H9 (cell line): Measurements from ENCODE around the gene ZRANB1. TPM values are rescaled to one million over a fixed set of nuclear protein-coding genes. Genes with fewer than 3 reads are reported as not detected.

Experiments
- DNase-seq: peaks from one replicate; pipeline ENCODE4 v3.0.0-alpha.2; 2017
- H2AFZ ChIP-seq: one replicate; pipeline ENCODE4 v1.6.1; 2013; ENCODE audit warnings: mild to moderate bottlenecking, low read length, control low read depth, moderate library complexity
- H2AK5ac ChIP-seq: 2 replicates; pipeline ENCODE4 v1.6.1; 2013; ENCODE audit warnings: low read length, control low read depth, mixed read lengths; ENCODE audit not compliant: insufficient read length
- H2BK120ac ChIP-seq: one replicate; pipeline ENCODE4 v1.6.1; 2013; ENCODE audit warnings: low read depth, mild to moderate bottlenecking, low read length, control low read depth, inconsistent platforms; ENCODE audit not compliant: poor library complexity, severe bottlenecking
- H2BK12ac ChIP-seq: 2 replicates; pipeline ENCODE4 v1.6.1; 2013; ENCODE audit warnings: low read length, control low read depth, mixed read lengths, low read depth; ENCODE audit not compliant: insufficient read length
- H2BK15ac ChIP-seq: 2 replicates; pipeline ENCODE4 v1.6.1; 2013; ENCODE audit warnings: low read depth, low read length, control low read depth
- H2BK20ac ChIP-seq: one replicate; pipeline ENCODE4 v1.6.1; 2013; ENCODE audit warnings: low read depth, mild to moderate bottlenecking, low read length, control low read depth, inconsistent platforms; ENCODE audit not compliant: poor library complexity, severe bottlenecking
- H2BK5ac ChIP-seq: 2 replicates; pipeline ENCODE4 v1.6.1; 2013; ENCODE audit warnings: low read length, control low read depth, mixed read lengths; ENCODE audit not compliant: insufficient read length
- H3K14ac ChIP-seq: 2 replicates; pipeline ENCODE4 v1.6.1; 2013; ENCODE audit warnings: low read length, control low read depth; ENCODE audit not compliant: insufficient read depth
- H3K18ac ChIP-seq: 2 replicates; pipeline ENCODE4 v1.6.1; 2013; ENCODE audit warnings: low read depth, mild to moderate bottlenecking, mixed read lengths, low read length, control low read depth; ENCODE audit not compliant: insufficient read length
- H3K23ac ChIP-seq: 2 replicates; pipeline ENCODE4 v1.6.1; 2013; ENCODE audit warnings: low read length, control low read depth, mixed read lengths, low read depth; ENCODE audit not compliant: insufficient read length
- H3K23me2 ChIP-seq: 2 replicates; pipeline ENCODE4 v1.6.1; 2013; ENCODE audit warnings: low read depth, mild to moderate bottlenecking, mixed read lengths, low read length, control low read depth; ENCODE audit not compliant: insufficient read length, poor library complexity, severe bottlenecking
- H3K27ac ChIP-seq: 2 replicates; pipeline ENCODE4 v1.5.1; 2013; ENCODE audit warnings: low read length, control low read depth, mixed read lengths, low read depth; ENCODE audit not compliant: insufficient read length
- H3K27me3 ChIP-seq: 2 replicates; pipeline ENCODE4 v1.6.1; 2013; ENCODE audit warnings: low read length, control low read depth, inconsistent platforms; ENCODE audit not compliant: insufficient read depth
- H3K4ac ChIP-seq: 2 replicates; pipeline ENCODE4 v1.6.1; 2013; ENCODE audit warnings: low read depth, mild to moderate bottlenecking, control low read depth, inconsistent platforms, low read length, moderate library complexity
- H3K4me1 ChIP-seq: 2 replicates; pipeline ENCODE4 v1.6.1; 2013; ENCODE audit warnings: low read length, control low read depth, inconsistent platforms; ENCODE audit not compliant: insufficient read depth
- H3K4me2 ChIP-seq: 2 replicates; pipeline ENCODE4 v1.6.1; 2013; ENCODE audit warnings: low read length, control low read depth, mixed read lengths; ENCODE audit not compliant: insufficient read length, insufficient read depth
- H3K56ac ChIP-seq: 2 replicates; pipeline ENCODE4 v1.6.1; 2013; ENCODE audit warnings: low read depth, mild to moderate bottlenecking, mixed read lengths, low read length, control low read depth; ENCODE audit not compliant: insufficient read length
- H3K79me1 ChIP-seq: 2 replicates; pipeline ENCODE4 v1.6.1; 2013; ENCODE audit warnings: low read depth, mild to moderate bottlenecking, moderate library complexity, low read length, control low read depth, inconsistent platforms; ENCODE audit not compliant: insufficient read depth, poor library complexity, severe bottlenecking
- H3K79me2 ChIP-seq: 2 replicates; pipeline ENCODE4 v1.6.1; 2013; ENCODE audit warnings: low read length, control low read depth, inconsistent platforms; ENCODE audit not compliant: insufficient read depth
- H3K9ac ChIP-seq: 2 replicates; pipeline ENCODE4 v1.6.1; 2013; ENCODE audit warnings: low read length, control low read depth, mixed read lengths; ENCODE audit not compliant: insufficient read length; ENCODE audit errors: extremely low read depth
- H3K9me3 ChIP-seq: one replicate; pipeline ENCODE4 v1.6.1; 2013; ENCODE audit warnings: low read depth, low read length, inconsistent platforms; ENCODE audit not compliant: control insufficient read depth
- H3T11ph ChIP-seq: one replicate; pipeline ENCODE4 v1.6.1; 2013; ENCODE audit warnings: mild to moderate bottlenecking, low read length, control low read depth, inconsistent platforms
- H4K20me1 ChIP-seq: one replicate; pipeline ENCODE4 v1.6.1; 2013; ENCODE audit not compliant: control insufficient read depth, insufficient read length, insufficient read depth
- H4K5ac ChIP-seq: 2 replicates; pipeline ENCODE4 v1.6.1; 2013; ENCODE audit warnings: low read depth, mild to moderate bottlenecking, mixed read lengths, low read length, control low read depth; ENCODE audit not compliant: insufficient read length
- H4K8ac ChIP-seq: replicated peaks from 2 replicates; pipeline ENCODE4 v1.6.1; 2013; ENCODE audit warnings: low read length, control low read depth, mixed read lengths, low read depth; ENCODE audit not compliant: insufficient read length
- H4K91ac ChIP-seq: 2 replicates; pipeline ENCODE4 v1.6.1; 2013; ENCODE audit warnings: low read depth, mild to moderate bottlenecking, moderate library complexity, mixed read lengths, low read length, control low read depth; ENCODE audit not compliant: insufficient read length
- H3K27ac Mint-ChIP-seq, 3 experiments: 2 replicates in 2 of 3; 3 replicates in 1 of 3; pipeline ENCODE4 v1.8.0; 2020 to 2021; ENCODE audit warnings: mixed read lengths in 3 of 3, mild to moderate bottlenecking in 1 of 3, moderate library complexity in 1 of 3
- H3K27me3 Mint-ChIP-seq: 2 replicates; pipeline ENCODE4 v1.8.0; 2021; ENCODE audit warnings: low read depth, mild to moderate bottlenecking, moderate library complexity, mixed read lengths
- H3K36me3 Mint-ChIP-seq, 3 experiments: 2 replicates in 2 of 3; 3 replicates in 1 of 3; pipeline ENCODE4 v1.8.0; 2020 to 2021; ENCODE audit warnings: low read depth in 3 of 3, mixed read lengths in 3 of 3; ENCODE audit not compliant: insufficient read depth in 1 of 3
- H3K4me1 Mint-ChIP-seq, 2 experiments: 2 replicates each; pipeline ENCODE4 v1.8.0; 2020; ENCODE audit warnings: mixed read lengths in 2 of 2
- H3K4me3 Mint-ChIP-seq, 2 experiments: 2 replicates in 1 of 2; 3 replicates in 1 of 2; pipeline ENCODE4 v1.8.0; 2020 to 2021; ENCODE audit warnings: mild to moderate bottlenecking in 2 of 2, mixed read lengths in 2 of 2, moderate library complexity in 1 of 2
- H3K9me3 Mint-ChIP-seq, 2 experiments: 2 replicates in 1 of 2; 3 replicates in 1 of 2; pipeline ENCODE4 v1.8.0; 2020; ENCODE audit warnings: mild to moderate bottlenecking in 2 of 2, mixed read lengths in 2 of 2, moderate library complexity in 1 of 2
- CTCF ChIP-seq: fragments of 200-600 bp; sonication (generic); conservative IDR thresholded peaks from 3 replicates; pipeline ENCODE4 v1.8.0; 2021; ENCODE audit warnings: antibody characterized with exemption, mild to moderate bottlenecking
- WGBS: extraction: QIAGEN DNeasy Blood & Tissue Kit; methylation state at CpG from one replicate; pipeline ENCODE4 v1.1.7; 2013; ENCODE audit warnings: missing lambda C conversion rate, low lambda C conversion rate, mixed read lengths; ENCODE audit not compliant: insufficient read length; ENCODE audit errors: extremely low coverage; 5-methylcytosine and 5-hydroxymethylcytosine counted together
- total RNA-seq: library from RNA; stranded (reverse); gene quantifications from 2 replicates; pipeline ENCODE4 v1.2.1, GENCODE V29; 2021

Gene ZRANB1
- total RNA-seq, 1 experiment from 2014 or later: 17.4 TPM

- no CpG with 5 or more reads among the region's 7 CpGs for WGBS
- peaks cover 2 to 47% (median 40%) of the 10 kb centered on the region in 3 experiments for H3K36me3 Mint-ChIP-seq
- Histone ChIP-seq H2BK120ac (no peak overlapping the region), H3T11ph (no peak overlapping the region), H2BK12ac (no peak overlapping the region), H3K4me2 (no peak overlapping the region), H3K4ac (no peak overlapping the region), H3K18ac (no peak overlapping the region), H2BK20ac (no peak overlapping the region), H4K5ac (no peak overlapping the region), H3K9ac (no peak overlapping the region), H3K56ac (no peak overlapping the region), H4K8ac (no peak overlapping the region), H3K79me1 (peaks cover 2% of the 10 kb centered on the region), H2BK5ac (no peak overlapping the region), H2AK5ac (no peak overlapping the region), H3K14ac (no peak overlapping the region), H2BK15ac (no peak overlapping the region), H3K23me2 (peaks cover 2% of the 10 kb centered on the region), H3K27ac (no peak overlapping the region), H3K79me2 (no peaks in the 10 kb centered on the region), H3K23ac (no peak overlapping the region), H4K20me1 (no peaks in the 10 kb centered on the region), H4K91ac (no peak overlapping the region), H3K4me1 (no peaks in the 10 kb centered on the region), H3K9me3 (no peaks in the 10 kb centered on the region), H2AFZ (no peak overlapping the region), H3K27me3 (no peaks in the 10 kb centered on the region)
- no peaks in the 10 kb centered on the region for H3K27me3 Mint-ChIP-seq
- no peak overlapping the region for H3K4me3 Mint-ChIP-seq
- no peaks in the 10 kb centered on the region for H3K9me3 Mint-ChIP-seq
- no peak overlapping the region; a peak in 1 of 7 replicates for H3K27ac Mint-ChIP-seq
- no peak for TF ChIP-seq CTCF
- no peak for DNase-seq
- H3K4me1 Mint-ChIP-seq: no peaks in the 10 kb centered on the region
Observed at GRCh38 chr10:124972637-124973036, 30.7 kb downstream of the ZRANB1 start.
